Osteoblast (primary cell): ENCODE data around the gene ILDR1. TPM values are rescaled to one million over a fixed set of nuclear protein-coding genes. Genes with fewer than 3 reads are reported as not detected.

Source experiments
- DNase-seq: peaks from one replicate; pipeline ENCODE4 v3.0.0; 2011; ENCODE audit warnings: low spot score, mixed read lengths; ENCODE audit not compliant: insufficient read length; ENCODE audit errors: missing footprints
- H2AFZ ChIP-seq: 2 replicates; pipeline ENCODE4 v1.6.0; 2011; ENCODE audit warnings: mild to moderate bottlenecking, low read length
- H3K27ac ChIP-seq: 2 replicates; pipeline ENCODE4 v1.5.1; 2011; ENCODE audit warnings: mild to moderate bottlenecking, low read depth, low read length, moderate library complexity
- H3K27me3 ChIP-seq: 2 replicates; pipeline ENCODE4 v1.6.0; 2012; ENCODE audit warnings: mild to moderate bottlenecking, control low read depth, inconsistent platforms, low read length, moderate library complexity; ENCODE audit not compliant: insufficient read depth
- H3K36me3 ChIP-seq: 2 replicates; pipeline ENCODE4 v1.5.1; 2011; ENCODE audit warnings: mild to moderate bottlenecking, low read length, control low read depth, moderate library complexity; ENCODE audit not compliant: insufficient read depth
- H3K4me1 ChIP-seq: 2 replicates; pipeline ENCODE4 v1.5.1; 2011; ENCODE audit warnings: mild to moderate bottlenecking, low read length, control low read depth, moderate library complexity; ENCODE audit not compliant: insufficient read depth
- H3K4me2 ChIP-seq: 2 replicates; pipeline ENCODE4 v1.6.0; 2011; ENCODE audit warnings: mild to moderate bottlenecking, low read length; ENCODE audit not compliant: insufficient read depth
- H3K4me3 ChIP-seq: fragments of 200-600 bp; sonication (generic); 3 replicates; pipeline ENCODE4 v1.5.1; 2012; ENCODE audit warnings: mild to moderate bottlenecking, low read length, inconsistent platforms; ENCODE audit not compliant: insufficient read depth
- H3K79me2 ChIP-seq: 2 replicates; pipeline ENCODE4 v1.6.0; 2012; ENCODE audit warnings: mild to moderate bottlenecking, low read length, control low read depth, inconsistent platforms; ENCODE audit not compliant: insufficient read depth
- H3K9me3 ChIP-seq: 2 replicates; pipeline ENCODE4 v1.5.1; 2011; ENCODE audit warnings: low read depth, low read length, control low read depth
- H4K20me1 ChIP-seq: 2 replicates; pipeline ENCODE4 v1.6.0; 2012; ENCODE audit warnings: mild to moderate bottlenecking, low read length, control low read depth; ENCODE audit not compliant: insufficient read depth
- total RNA-seq: library from RNA; depleted of rRNA; stranded (reverse); fragments of >200 nt; gene quantifications from 2 replicates; pipeline ENCODE4 v1.2.3, GENCODE V29; 2012
- TF ChIP-seq, protein P1 (sequence below): IDR thresholded peaks from 2 replicates; pipeline ENCODE4 v1.5.1; 2011; ENCODE audit warnings: mild to moderate bottlenecking, low read depth, low read length, moderate library complexity; ENCODE audit errors: extremely low read depth

ILDR1 gene
- total RNA-seq, 1 donor: not detected

- H3K9me3 ChIP-seq: no peaks in the 10 kb centered on the region
- H3K79me2 ChIP-seq: no peaks in the 10 kb centered on the region
- H3K27ac ChIP-seq: no peak overlapping the region
- no peak overlapping the region for H2AFZ ChIP-seq
- TF ChIP-seq, protein P1, sequence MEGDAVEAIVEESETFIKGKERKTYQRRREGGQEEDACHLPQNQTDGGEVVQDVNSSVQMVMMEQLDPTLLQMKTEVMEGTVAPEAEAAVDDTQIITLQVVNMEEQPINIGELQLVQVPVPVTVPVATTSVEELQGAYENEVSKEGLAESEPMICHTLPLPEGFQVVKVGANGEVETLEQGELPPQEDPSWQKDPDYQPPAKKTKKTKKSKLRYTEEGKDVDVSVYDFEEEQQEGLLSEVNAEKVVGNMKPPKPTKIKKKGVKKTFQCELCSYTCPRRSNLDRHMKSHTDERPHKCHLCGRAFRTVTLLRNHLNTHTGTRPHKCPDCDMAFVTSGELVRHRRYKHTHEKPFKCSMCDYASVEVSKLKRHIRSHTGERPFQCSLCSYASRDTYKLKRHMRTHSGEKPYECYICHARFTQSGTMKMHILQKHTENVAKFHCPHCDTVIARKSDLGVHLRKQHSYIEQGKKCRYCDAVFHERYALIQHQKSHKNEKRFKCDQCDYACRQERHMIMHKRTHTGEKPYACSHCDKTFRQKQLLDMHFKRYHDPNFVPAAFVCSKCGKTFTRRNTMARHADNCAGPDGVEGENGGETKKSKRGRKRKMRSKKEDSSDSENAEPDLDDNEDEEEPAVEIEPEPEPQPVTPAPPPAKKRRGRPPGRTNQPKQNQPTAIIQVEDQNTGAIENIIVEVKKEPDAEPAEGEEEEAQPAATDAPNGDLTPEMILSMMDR: no peak
- no peaks in the 10 kb centered on the region for H3K4me1 ChIP-seq
- H3K36me3 ChIP-seq: no peaks in the 10 kb centered on the region
- H3K4me3 ChIP-seq: no peak overlapping the region
- no peaks in the 10 kb centered on the region for H4K20me1 ChIP-seq
- no peak for DNase-seq
- no peaks in the 10 kb centered on the region for H3K27me3 ChIP-seq
- no peak overlapping the region for H3K4me2 ChIP-seq
Observed at GRCh38 chr3:122064326-122064725, 42.3 kb upstream of the ILDR1 start.

DNA sequence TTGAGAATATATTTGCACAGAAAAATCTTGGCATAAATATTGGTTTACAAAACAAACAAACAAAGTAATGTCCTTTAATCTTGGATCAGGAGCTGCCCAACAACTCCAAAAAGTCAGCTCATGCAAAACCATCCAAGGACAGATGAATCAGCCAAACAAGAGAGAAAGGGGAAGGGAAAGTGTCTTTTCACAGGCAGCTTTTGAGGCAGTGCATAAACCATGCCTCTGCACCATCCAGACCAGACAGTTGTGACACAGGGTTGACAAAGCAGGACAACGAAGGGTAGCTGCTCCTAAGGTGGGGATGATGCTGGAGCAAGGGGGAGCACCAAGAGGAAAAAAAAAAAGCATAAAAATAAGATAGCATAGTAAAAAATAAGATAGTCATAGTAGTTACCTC lies 41.9 kb upstream of the ILDR1 start:
- Histone ChIP-seq H3K4me1 (no peaks in the 10 kb centered on the region), H3K79me2 (no peaks in the 10 kb centered on the region), H4K20me1 (no peaks in the 10 kb centered on the region), H3K4me2 (no peak overlapping the region), H3K36me3 (no peaks in the 10 kb centered on the region), H2AFZ (no peak overlapping the region), H3K4me3 (no peak overlapping the region), H3K27ac (no peak overlapping the region), H3K9me3 (no peaks in the 10 kb centered on the region), H3K27me3 (no peaks in the 10 kb centered on the region)
- TF ChIP-seq, protein P1: no peak
- no peak for DNase-seq

DNA sequence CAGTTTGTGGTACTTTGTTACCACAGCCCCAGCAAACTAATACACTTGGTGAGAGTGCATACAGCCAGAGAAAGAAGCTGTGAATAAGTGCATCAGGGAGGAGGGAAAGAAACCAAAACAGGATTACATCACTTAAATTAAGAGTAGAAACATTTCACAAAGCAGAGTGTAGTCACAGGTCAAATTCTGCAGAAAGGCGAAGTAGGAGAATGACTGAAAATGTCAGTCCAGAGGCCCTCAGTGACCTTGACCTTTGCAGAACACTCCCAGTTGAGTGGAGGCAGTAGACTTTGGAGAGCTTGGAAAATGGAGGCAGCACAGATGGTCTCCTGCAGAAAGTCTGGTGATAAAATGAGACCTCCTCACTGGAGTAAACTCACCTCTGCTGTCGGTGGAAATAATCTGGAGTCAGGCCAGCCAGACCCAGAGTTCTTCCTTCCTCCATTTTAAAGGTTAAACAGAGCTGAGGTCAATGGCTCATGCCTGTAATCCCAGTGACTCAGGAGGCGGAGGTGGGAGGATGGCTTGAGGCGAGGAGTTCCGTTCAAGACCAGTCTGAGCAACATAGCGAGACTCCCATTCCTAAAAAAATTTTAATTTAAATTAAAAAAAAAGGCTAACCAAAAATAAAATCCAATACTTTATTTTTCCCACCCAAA lies 38.1 kb upstream of the ILDR1 start:
- DNase-seq: no peak
- Histone ChIP-seq H3K36me3 (no peaks in the 10 kb centered on the region), H4K20me1 (no peaks in the 10 kb centered on the region), H3K4me2 (no peak overlapping the region), H3K9me3 (no peaks in the 10 kb centered on the region), H3K79me2 (no peaks in the 10 kb centered on the region), H3K4me3 (no peak overlapping the region), H3K27ac (no peak overlapping the region), H3K27me3 (no peaks in the 10 kb centered on the region), H2AFZ (no peak overlapping the region), H3K4me1 (no peaks in the 10 kb centered on the region)
- TF ChIP-seq, protein P1: no peak

DNA sequence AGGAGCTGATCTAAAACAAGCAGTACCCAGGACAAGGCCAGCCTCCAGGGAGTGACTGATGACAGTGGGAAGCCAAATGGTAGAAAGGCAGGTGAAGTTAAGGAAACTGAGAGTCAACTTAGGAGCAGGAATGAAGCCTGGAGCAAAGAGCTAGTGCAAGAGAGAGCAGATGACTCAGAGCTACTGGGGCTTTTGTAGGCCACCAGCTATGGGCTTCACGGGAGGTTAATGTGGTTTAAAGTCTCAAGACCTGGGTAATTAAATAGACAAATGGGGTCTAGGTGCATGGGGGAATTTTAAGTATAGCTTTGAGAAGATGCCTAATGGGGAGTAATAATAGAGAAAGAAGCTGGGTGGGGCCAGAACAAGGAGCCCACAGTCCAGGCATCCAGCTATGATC lies 36.2 kb upstream of the ILDR1 start:
- DNase-seq: no peak
- H3K4me2 ChIP-seq: no peak overlapping the region
- H3K36me3 ChIP-seq: no peaks in the 10 kb centered on the region
- H2AFZ ChIP-seq: no peak overlapping the region
- H3K27ac ChIP-seq: no peak overlapping the region
- no peaks in the 10 kb centered on the region for H3K27me3 ChIP-seq
- no peak overlapping the region for H3K4me3 ChIP-seq
- H4K20me1 ChIP-seq: no peaks in the 10 kb centered on the region
- no peaks in the 10 kb centered on the region for H3K4me1 ChIP-seq
- no peaks in the 10 kb centered on the region for H3K9me3 ChIP-seq
- no peaks in the 10 kb centered on the region for H3K79me2 ChIP-seq
- TF ChIP-seq, protein P1: no peak
